ENCODE measurements around the gene KCNH2.

- no peak for TF ChIP-seq RAD21 (CRISPR knock-in tag; IDR thresholded peaks at IDR 0.05)
- TF ChIP-seq PLSCR1 (CRISPR knock-in tag; IDR thresholded peaks at IDR 0.05; ENCODE audit: borderline replicate concordance), result no peak
- no peak for TF ChIP-seq USF2 (IDR thresholded peaks at IDR 0.05; ENCODE audit: low read depth, low read length)
- no peak for TF ChIP-seq USF2 (CRISPR knock-in tag; IDR thresholded peaks at IDR 0.05; ENCODE audit: borderline replicate concordance)
- TF ChIP-seq REST (IDR thresholded peaks at IDR 0.05; ENCODE audit: borderline replicate concordance in 1 of 2, low read depth in 1 of 2, low read length in 2 of 2), result no peak
- TF ChIP-seq CEBPZ (IDR thresholded peaks at IDR 0.05; ENCODE audit: low read length), result no peak
- TF ChIP-seq MAX (IDR thresholded peaks at IDR 0.05), result no peak
- TF ChIP-seq PHF8 (CRISPR knock-in tag; IDR thresholded peaks at IDR 0.05), result no peak
- TF ChIP-seq POLR2A (IDR thresholded peaks at IDR 0.05; ENCODE audit: insufficient read depth in 1 of 2, low read depth in 2 of 2, low read length in 2 of 2), result no peak
- TF ChIP-seq KDM2A (CRISPR knock-in tag; IDR thresholded peaks at IDR 0.05; ENCODE audit: borderline replicate concordance, low read depth), result no peak
- TF ChIP-seq SRF (IDR thresholded peaks at IDR 0.05; ENCODE audit: low read depth, low read length), result no peak
- no peak for TF ChIP-seq CTCF (CRISPR knock-in tag; IDR thresholded peaks at IDR 0.05)
- TF ChIP-seq SRSF4 (IDR thresholded peaks at IDR 0.05; ENCODE audit: low read depth, low read length, poor library complexity, severe bottlenecking), result no peak
Observed at GRCh38 chr7:150923196-150923595, 54.9 kb downstream of the KCNH2 start.

All from HepG2 (cell line).